ENCODE data around the gene NEBL.
"Not testable (repeated sequence)": the region's sequence is repeated elsewhere in the genome, so short reads cannot be mapped to it uniquely, and the experiment has no call there.

The NEBL gene, protein sequence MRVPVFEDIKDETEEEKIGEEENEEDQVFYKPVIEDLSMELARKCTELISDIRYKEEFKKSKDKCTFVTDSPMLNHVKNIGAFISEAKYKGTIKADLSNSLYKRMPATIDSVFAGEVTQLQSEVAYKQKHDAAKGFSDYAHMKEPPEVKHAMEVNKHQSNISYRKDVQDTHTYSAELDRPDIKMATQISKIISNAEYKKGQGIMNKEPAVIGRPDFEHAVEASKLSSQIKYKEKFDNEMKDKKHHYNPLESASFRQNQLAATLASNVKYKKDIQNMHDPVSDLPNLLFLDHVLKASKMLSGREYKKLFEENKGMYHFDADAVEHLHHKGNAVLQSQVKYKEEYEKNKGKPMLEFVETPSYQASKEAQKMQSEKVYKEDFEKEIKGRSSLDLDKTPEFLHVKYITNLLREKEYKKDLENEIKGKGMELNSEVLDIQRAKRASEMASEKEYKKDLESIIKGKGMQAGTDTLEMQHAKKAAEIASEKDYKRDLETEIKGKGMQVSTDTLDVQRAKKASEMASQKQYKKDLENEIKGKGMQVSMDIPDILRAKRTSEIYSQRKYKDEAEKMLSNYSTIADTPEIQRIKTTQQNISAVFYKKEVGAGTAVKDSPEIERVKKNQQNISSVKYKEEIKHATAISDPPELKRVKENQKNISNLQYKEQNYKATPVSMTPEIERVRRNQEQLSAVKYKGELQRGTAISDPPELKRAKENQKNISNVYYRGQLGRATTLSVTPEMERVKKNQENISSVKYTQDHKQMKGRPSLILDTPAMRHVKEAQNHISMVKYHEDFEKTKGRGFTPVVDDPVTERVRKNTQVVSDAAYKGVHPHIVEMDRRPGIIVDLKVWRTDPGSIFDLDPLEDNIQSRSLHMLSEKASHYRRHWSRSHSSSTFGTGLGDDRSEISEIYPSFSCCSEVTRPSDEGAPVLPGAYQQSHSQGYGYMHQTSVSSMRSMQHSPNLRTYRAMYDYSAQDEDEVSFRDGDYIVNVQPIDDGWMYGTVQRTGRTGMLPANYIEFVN

DNA sequence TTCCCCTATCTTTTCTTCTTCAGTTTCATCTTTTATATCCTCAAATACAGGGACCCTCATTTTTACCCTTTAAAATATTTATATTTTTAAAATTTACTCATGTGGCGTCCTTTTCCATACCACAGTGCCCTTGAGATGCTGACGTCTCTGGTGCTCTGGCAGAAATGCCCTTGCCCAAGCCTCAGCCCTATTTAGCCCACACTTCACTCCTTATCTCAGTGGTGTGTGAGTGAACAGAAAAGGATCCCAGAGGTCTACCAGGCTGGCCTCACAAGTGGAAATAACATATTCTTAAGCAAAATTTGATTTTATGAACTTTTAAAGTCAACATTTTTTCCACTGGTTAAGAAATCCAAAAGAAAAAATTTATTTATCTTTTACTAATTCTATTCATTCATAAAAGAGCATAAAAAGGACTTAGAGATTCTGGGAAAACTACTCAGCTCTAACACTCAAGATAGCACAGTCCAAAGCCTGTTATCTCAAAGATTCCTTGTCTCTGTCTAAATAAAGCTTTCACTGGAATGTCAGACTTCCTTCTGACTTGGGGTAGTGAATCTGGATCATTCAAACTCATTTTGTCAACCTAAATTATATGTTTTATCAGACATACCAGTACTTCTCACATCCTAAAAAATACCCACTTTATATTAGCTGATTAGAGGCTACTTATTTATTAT is at the start of gene NEBL:
NEBL (minus strand) TSS at position 166 of the 680 bp plus-strand sequence; CDS start at position 60, 106 bp downstream.
- DNase-seq, result no peak

DNA sequence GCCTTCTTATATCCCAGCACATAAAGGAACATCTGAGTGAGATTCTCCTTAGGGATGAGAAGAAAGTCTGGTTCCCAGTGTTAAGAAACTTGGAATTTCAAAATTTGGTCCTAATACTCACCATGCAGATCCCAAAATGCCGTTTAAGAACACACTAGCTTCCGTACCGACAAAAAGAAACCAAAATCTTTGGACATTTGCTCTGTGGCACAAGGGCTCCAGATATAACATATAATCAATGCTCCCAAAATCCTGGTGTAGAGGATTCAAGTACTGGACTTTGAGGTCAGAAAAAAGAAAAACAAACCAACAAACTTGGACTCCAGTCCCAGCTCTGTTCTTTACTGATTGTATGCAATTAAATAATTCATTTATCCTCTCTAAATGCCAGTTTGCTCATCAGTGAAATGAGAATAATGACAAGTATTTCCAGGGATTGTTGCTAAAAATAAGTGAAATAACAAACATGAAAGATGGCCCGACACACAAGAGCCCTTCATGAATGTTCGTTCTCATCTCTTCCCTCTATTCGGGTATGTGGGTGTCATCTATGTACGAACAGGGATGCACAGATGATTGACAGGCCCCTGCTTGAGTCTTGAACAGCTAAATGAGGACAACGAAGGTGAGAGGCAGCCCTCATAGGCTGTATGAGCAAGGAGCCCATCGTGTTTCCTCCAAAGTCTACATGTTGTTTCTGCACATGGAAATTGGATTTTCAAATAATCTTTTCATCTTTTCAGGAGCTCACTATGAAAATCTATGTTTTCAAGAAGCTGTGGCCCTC is 48.6 kb upstream of the NEBL start:
- DNase-seq, result no peak

DNA sequence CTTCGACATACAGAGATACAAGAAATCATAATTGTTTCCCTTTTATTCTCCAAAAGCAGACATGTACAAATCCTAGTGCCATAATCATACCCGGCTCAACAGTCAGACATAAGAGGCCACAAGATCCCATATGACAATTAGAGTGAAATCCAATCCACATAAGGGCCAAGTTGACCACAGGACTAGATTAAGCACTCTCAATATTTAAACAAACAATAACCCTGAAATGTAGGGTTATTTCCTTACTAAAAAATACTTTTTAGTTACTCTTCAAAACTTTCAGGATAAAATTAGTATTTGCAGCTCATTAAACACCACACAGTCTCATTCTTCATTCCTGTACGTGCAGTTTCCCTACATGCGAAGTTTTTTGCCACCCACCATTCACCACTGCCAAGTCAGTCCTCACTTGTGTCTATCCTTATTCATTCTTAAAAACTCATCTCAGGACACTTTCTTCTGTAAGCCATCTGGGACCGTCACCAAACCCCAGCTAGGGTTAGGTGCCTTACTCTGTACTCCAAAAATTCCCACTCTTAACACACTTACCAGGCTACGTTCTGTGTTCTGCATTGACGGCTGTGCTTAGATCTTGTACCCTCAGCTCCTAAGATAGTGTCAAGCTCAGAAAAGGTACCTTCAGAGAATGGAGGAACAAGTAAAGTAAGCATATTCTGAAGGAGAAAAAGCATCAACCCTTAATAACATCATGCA is 47.8 kb upstream of the NEBL start:
- DNase-seq, result no peak

DNA sequence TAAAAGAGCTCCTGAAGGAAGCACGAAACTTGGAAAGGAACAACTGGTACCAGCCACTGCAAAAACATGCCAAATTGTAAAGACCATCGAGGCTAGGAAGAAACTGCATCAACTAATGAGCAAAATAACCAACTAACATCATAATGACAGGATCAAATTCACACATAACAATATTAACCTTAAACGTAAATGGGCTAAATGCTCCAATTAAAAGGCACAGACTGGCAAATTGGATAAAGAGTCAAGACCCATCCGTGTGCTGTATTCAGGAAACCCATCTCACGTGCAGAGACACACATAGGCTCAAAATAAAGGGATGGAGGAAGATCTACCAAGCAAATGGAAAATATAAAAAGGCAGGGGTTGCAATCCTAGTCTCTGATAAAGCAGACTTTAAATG is 42.3 kb upstream of the NEBL start:
- not testable (repeated sequence) for DNase-seq

DNA sequence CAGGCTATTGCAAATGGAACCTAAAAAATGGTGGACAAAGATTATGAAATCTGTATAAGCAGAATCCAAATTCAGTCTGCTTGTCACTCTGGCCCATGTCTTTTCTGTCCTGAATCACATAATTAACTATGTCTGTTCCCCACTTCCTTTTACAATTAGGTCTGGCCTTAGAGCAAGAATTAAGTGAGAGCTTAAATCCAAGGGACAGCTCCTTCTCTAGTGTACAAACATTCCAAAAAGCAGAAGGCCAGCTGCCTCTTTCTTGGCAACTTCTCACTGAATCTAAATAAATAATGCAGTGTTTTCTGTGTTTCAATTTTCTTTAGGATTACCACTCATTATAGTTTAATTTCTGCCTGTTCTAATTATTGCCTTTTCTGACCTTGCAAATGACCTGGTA is 39.3 kb upstream of the NEBL start:
- no peak for DNase-seq

DNA sequence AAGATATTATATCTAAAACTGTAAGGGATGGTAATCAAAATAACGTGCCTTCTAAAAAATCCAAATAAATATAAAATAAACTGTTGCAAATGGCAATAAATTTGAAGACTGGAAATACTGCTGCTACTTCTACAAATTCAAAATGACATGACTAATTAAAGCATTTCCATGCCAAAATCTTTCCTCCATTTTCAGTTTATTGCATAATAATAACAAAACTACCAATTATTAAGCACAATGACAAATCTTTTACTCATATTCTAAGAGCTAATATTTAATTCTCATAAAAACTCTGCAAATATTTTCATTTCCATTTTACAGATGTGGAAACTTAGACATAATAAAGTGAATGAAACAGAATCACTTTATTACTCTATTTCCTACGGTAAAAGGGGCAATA is 38.8 kb upstream of the NEBL start:
- DNase-seq, result no peak

DNA sequence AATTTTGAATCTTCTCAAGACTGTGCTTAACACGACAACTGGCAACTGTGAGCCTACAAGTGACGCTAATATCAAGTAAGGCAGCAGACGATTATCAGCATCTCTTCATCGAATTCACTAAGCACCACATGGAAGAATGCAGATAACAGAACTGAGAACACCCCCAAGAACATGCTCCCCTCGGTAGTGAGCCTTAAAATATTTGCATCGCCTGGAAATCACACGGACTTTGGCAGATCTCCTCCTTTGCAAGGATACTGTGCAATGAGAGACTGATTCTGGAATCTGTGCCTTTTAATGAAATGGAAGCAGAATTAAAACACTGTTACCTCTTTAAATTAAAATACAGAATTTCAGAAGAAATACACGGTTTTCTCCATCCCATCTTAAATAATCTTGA is 38.2 kb upstream of the NEBL start:
- DNase-seq, result no peak

DNA sequence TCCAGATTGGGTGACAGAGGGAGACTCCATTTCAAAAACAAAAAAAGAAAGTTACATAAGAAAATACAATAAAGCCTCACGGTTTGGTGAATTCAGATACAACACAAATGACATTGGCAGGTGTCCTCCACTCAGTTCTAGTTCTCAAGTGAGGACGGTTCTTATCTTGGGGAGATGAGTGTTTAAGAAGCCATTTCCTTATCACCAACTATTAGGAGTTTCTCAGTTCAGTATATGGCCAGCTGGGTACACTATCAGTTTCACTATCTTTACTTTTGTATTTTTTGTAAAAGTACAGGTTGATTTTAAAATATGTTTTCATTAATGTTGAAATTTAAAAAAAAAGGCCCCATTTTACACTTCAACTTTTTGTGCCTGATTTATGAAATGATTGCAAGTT is 36.6 kb upstream of the NEBL start:
- DNase-seq, result no peak

DNA sequence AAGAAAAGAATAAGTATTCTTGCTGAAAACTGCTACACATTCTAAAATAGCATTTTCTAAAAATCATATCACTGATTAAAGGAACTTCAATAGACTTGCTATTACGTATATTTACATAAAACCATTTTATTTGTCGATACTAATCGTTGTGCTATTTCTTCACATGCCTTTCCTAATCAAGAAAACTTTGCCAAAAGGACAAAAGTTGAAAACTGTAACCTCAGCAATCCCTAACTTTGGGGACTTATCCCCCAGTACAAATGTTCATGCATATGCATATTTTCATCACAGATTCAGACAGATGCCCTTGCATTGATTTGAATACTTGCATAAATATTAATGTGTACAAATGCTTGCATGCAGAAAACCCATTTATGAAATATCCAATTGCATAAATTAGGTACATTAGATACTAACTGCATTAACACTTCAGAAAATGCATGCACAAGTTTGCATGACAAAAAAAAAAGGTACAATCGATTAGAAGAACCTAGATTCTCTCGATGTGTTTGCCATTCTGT is 35.6 kb upstream of the NEBL start:
- DNase-seq, result no peak

DNA sequence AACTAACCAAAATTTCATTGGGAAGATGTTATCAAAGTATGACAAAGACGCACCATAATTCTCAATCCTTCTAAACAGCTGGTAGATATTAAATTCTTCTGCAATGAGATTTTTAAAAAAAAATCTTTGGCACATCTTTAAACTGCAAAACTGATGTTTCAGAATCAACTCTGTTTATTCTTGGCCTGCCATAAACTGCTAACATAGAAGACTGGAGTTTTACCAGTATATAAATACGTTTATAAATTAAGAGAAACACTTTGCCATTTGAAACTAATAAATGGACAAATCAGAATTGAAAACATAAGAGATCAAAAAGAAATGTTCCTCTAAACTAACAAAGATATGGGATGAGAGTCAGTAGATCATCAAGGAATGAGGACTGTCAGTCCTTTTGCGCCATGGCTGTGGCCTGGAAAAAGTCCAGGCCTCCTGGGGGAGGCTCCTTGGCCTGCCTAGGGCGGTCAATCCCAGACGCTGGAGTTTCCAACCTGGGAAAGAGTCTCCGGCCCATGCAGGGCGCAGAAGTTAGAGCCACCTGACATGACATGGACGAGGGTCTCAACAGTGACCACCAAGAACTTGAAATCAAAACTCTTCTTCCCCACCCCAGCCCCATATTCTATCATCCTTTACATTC is 34.2 kb upstream of the NEBL start:
- DNase-seq, result no peak

DNA sequence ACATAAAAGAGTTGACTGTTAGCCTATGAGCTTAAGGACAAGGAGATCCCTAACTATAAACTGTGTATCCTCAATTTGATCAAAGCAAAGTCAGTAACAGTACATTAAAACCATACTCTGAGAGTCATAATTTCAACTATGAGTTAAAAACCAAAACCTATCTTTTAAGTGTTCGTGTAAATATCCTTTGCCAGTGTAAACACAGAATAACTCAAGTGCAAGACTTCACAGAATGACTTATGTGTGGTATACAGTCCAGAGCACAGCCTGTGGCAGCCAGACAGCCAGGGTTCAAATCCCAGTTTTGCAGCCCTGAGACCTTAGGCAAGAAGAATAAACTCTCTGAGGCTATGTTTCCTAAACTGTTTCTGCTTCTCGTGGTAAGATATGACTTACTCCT is 30.3 kb upstream of the NEBL start:
- DNase-seq, result no peak

DNA sequence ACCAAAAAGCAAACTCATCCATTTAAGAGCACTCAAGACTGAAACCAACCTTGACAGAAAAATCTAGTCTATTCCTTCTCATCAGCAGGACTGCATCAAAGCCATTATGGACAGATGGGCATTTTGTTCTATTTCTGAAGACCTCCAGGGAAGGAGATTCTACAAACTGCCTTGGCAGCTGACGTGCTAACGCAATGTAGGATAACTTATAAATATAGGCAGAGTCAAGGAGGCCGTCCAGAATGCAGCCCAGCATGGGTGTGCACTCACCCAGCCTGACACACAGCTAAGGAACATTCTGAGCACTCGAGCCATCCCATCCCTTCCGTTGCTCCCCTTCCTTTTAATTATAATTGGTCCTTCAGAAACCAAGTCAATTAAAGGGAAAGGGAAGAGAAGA is 25.3 kb upstream of the NEBL start:
- no peak for DNase-seq

DNA sequence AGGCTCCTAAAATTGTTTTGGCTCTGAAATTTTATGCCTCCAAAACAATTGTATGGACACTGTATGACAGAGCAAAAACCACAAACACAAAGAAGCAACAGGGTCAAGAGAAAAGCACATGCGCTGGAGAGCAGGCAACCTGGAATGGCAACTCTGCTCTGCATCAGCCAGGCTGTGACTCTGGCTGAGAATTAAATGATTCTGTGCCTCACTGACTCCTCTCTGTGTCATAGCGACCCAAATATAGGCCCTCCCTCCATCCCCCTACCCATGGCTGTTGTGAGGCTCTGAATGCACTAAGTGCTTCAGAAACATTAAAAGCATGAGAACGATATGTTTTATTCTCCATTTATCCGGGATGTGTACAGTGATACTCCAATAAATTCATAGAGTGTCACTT is 24.9 kb upstream of the NEBL start:
- DNase-seq, result no peak

DNA sequence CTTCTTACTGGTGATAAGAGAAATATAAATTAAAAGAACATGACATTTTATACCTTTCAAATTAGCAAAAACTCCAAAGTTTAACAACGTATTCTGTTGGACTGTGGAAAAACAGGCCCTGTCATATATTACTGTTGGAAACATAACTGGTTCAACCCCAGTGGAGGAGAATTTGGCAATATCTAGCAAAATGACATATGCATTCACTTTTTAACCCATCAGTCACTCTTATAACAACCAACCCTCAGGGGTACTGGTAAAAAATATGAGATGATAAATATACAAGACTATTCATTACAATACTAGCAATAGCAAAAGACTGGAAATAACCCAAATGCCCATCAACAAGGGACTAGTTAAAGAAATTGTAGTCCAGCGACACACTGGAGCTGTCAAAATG is 22.9 kb upstream of the NEBL start:
- no peak for DNase-seq

DNA sequence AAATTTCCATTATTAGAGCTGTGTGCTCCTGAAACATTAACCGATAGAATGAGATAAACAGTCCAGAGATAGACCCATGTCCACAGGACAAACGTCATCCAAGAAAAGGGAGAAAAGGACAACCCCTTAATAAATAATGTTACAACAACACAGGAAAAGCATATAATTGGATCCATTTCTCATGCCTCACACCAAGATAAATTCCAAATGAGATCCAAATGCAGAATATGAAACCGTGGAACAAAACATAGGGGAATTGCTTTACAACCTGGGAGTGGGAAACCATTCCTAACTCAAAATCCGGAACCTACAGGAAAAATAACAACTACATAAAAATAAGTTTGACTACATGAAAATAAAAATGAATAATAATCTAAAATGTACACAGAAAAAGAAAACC is 22.4 kb upstream of the NEBL start:
- no peak for DNase-seq

DNA sequence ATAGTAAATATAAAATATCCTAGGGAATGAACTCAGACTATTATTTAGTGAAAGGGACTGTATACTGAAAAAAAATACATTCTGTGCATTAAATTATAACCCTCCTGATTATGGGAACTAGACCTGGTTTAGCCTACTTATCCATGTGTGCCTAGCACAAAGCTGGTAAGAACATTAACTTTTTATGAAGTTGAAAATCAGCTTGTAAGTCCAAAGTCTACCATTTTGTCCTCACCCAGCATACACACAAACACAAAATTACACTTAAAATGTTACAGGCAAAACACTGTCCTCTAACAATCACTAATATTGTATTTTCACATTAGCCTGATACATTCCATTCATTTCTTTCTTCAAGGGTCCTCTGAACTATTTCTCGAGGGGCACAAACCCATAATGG is 19.9 kb upstream of the NEBL start:
- no peak for DNase-seq

DNA sequence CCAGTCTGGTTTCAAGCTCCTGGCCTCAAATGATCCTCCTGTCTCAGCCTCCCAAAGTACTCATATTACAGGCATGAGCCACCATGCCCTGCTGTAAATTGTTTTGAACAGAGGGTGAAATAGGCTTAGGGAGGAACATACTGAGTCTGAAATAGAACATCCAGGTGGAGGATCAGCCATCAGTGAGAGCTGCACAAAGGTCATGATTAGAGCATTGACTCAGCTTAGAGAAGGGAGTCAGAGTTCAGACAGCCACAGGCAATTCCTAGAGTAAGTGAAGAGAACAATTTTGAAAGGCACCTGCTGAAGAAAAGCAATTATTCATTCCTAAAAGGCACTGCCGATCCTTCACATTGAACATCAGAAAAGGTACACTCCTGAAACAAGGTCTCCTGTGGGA is 15.9 kb upstream of the NEBL start:
- no peak for DNase-seq

DNA sequence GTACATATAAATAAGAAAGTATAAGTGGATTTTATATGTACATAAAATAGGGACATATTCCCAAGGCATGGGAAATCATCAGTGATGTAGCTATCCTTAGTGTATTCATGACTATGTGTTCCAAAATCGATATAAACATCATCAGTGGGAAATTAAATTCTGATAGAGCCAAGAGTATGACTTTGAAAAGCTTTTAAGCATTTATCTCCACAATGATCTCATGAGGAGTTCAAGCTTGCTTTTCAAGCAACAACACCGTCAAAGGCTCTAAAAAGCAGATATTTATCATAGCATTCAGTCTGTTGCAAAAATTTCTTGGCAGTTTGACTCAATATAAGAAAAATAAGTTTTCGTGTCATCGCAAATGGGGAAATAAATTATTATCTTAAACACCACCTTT is 14.5 kb upstream of the NEBL start:
- DNase-seq, result no peak

DNA sequence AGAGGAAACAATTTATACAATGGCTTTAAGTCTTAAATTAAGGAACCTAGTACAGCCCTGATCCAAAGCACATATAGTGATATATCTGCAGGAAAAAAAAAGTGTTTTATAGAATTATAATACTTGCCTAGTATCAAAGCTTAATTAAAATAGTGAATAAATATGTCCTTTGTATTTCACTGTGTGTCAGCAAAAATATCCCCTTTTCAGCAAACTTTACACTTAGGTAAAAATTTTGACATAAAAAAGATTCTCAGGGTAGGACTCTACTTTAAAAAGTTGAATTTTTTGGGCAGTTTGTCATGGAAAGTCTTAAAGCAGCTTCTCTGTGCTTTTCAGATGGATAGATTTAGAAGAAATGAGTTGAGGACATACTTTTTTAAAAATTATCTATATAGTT is 12.7 kb upstream of the NEBL start:
- DNase-seq, result no peak

DNA sequence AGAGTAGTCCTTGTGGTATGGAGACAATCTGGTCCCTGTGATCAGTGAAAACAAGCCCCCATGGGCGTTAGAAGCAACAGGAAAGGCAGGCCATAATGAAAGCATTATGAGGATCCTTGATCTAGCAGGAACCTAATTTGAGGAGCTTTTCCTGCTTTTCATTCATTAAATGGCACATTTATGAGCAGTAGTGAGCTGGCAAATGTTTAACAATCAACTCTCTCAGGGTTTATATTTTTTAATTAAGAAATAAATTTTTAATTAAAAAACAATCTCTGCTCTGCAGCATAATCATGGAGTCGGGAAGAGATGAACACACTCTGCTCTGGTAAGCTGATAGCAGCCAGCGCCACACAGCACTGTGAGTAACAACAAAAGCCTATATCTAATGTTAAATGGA is 11.3 kb upstream of the NEBL start:
- DNase-seq, result no peak
